Sigmoid colon (tissue), 4 donors: ENCODE measurements around the gene GCDH.

Source experiments
- EP300 ChIP-seq, 4 donors: sonication (generic); formaldehyde crosslinking; IDR thresholded peaks; one replicate each; pipeline ENCODE4 v1.6.1; 2017; ENCODE audit warnings: antibody characterized with exemption in 4 of 4
- POLR2A ChIP-seq, 2 donors: fragments of 450-650 bp; IDR thresholded peaks; one replicate each; pipeline ENCODE4 v1.6.1; 2016; ENCODE audit warnings: antibody characterized with exemption in 2 of 2, mild to moderate bottlenecking in 2 of 2, moderate library complexity in 2 of 2
- POLR2AphosphoS5 ChIP-seq, 4 donors: sonication (generic); formaldehyde crosslinking; IDR thresholded peaks; one replicate each; pipeline ENCODE4 v1.6.1; 2017; ENCODE audit warnings: antibody characterized with exemption in 4 of 4
- TF ChIP-seq, protein P1 (sequence below), 4 experiments: fragments of 450-650 bp in 3 of 4; fragments of 200-600 bp in 1 of 4; IDR thresholded peaks; one replicate each; pipeline ENCODE4 v1.5.1; 2016 to 2019; ENCODE audit warnings: antibody characterized with exemption in 4 of 4, mild to moderate bottlenecking in 3 of 4, moderate library complexity in 2 of 4

DNA sequence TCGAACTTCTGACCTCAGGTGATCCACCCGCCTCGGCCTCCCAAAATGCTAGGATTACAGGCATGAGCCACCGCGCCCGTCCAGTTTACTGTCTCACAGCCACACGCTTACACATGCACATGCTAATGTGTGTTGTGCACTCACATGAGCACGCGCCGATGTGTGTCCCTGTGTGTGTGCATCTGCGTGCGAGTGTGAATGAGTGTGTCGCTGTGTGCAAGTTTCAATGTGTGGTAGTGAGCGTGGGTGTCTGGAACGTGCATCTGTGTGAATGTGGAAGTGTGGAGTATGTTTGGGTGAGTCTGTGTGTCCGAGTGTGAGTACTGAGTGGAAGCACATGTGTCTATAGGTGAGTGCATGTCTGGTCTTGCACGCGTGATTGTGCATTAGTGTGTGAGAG lies 48.4 kb upstream of the GCDH start:
- TF ChIP-seq POLR2A (IDR thresholded peaks at IDR 0.05), result no peak
- TF ChIP-seq, protein P1, sequence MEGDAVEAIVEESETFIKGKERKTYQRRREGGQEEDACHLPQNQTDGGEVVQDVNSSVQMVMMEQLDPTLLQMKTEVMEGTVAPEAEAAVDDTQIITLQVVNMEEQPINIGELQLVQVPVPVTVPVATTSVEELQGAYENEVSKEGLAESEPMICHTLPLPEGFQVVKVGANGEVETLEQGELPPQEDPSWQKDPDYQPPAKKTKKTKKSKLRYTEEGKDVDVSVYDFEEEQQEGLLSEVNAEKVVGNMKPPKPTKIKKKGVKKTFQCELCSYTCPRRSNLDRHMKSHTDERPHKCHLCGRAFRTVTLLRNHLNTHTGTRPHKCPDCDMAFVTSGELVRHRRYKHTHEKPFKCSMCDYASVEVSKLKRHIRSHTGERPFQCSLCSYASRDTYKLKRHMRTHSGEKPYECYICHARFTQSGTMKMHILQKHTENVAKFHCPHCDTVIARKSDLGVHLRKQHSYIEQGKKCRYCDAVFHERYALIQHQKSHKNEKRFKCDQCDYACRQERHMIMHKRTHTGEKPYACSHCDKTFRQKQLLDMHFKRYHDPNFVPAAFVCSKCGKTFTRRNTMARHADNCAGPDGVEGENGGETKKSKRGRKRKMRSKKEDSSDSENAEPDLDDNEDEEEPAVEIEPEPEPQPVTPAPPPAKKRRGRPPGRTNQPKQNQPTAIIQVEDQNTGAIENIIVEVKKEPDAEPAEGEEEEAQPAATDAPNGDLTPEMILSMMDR (IDR thresholded peaks at IDR 0.05), result no peak
- TF ChIP-seq POLR2AphosphoS5 (IDR thresholded peaks at IDR 0.05), result no peak
- TF ChIP-seq EP300 (IDR thresholded peaks at IDR 0.05), result no peak
